ENCODE data around the gene WDR77.

GRCh38 chr1:111414756-111415155 lies 34.3 kb downstream of the WDR77 start:
- no peak for TF ChIP-seq POLR2A (IDR thresholded peaks at IDR 0.05; ENCODE audit: low read length)
- no peak for TF ChIP-seq GATA1 (IDR thresholded peaks at IDR 0.05; ENCODE audit: low read depth, low read length)
